Activated CD4-positive, alpha-beta T cell treated with anti-CD3 and anti-CD28 coated beads, Interleukin-2, amount 50 U/mL, for 48 hours (primary cell): ENCODE measurements around the gene SLC8A2.
"Not testable (repeated sequence)": the region's sequence is repeated elsewhere in the genome, so short reads cannot be mapped to it uniquely, and the experiment has no call there.

ENCODE experiments used
- DNase-seq, 2 experiments: peaks; one replicate each; pipeline ENCODE4 v3.0.0-alpha.2; 2020

SLC8A2 gene

DNA sequence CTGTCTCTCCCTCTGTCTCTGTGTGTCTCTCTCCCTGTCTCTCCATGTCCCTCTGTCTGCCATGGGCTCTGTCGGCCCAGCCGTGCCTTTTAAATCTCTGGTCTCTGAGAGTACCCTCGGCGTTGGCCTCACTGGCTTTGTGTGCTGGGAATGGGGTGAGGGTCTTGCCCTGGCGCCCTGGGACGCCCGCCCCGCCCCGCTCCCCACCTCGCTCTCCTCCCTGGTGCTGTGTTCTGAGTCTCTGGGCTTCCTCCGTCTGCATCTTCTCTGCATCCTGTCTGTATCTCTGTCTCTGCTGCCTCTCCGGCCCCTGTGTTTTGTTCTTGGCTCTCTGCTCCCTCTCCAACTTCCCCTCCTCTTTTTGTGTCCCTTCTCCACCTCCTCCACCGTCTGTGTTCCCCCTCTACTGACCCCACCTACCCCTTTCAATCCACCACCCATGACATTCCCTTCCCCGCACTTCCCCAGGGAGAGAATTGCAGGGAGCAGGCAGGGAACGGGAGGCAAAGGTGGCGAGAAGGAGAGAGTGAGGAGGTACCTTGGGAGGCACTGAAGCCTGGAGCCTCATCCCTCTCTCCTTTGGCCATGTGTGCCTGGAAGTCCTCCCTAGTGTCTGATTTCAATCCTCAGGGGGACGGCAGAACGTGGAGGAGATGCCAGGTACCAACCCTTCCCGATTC is 48.4 kb downstream of the SLC8A2 start:
- DNase-seq, result no peak

DNA sequence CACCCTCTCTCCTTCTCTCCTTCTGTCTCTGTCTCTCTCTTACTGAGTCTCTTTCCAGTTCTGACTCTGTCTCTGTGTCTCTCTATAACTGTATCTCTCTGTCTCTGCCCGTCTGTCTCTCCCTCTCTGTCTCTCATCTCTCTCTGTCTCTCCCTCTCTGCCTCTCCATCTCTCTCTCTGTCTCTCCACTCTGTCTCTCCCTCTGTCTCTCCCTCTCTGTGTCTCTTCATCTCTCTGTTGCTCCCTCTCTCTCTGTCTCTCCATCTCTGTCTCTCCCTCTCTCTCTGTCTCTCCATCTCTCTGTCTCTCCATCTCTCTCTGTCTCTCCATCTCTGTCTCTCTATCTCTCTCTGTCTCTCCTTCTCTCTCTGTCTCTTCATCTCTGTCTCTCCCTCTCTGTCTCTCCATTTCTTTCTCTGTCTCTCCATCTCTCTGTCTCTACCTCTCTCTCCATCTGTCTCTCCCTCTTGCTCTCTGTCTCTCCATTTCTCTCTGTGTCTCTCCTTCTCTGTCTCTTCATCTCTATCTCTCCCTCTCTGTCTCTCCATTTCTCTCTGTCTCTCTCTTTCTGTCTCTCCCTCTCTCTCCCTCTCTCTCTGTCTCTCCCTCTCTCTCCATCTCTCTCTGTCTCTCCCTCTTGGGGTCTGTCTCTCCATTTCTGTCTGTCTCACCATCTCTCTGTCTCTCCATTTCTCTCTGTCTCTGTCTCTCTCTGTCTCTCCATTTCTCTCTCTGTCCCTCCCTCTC is 49.1 kb downstream of the SLC8A2 start:
- DNase-seq, result no peak

- no peak for DNase-seq
Measured at GRCh38 chr19:47421844-47422395, 49.8 kb downstream of the SLC8A2 start.

- no peak for DNase-seq
Measured at GRCh38 chr19:47421244-47421786, 50.4 kb downstream of the SLC8A2 start.

- DNase-seq, result no peak
Measured at GRCh38 chr19:47419789-47420188, 51.9 kb downstream of the SLC8A2 start.

- no peak for DNase-seq
Measured at GRCh38 chr19:47419030-47419783, 52.5 kb downstream of the SLC8A2 start, which contains the start of gene MEIS3. Gene MEIS3 (minus strand): TSS chr19:47419527. CDS start chr19:47419081, 446 bp downstream.

DNA sequence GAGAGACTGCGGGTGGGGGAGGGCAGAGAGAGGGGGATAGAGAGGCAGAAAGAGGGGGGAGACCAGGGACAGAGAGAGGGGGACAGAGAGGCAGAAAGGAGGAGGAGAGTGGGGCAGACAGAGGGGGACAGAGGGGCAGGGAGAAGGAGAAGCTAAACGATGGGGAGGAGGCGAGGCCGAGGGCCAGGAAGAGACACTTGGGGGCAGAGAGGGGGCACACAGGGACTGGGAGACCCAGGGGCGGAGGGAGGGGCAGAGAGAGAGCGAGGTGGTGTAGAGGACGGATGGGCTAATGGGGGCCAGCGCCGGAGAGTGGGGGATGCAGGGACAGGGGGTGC is 53.0 kb downstream of the SLC8A2 start:
- no peak for DNase-seq

GRCh38 chr19:47417746-47418691 is 53.7 kb downstream of the SLC8A2 start:
- DNase-seq, result no peak

- no peak for DNase-seq
Measured at GRCh38 chr19:47417107-47417745, 54.5 kb downstream of the SLC8A2 start.

DNA sequence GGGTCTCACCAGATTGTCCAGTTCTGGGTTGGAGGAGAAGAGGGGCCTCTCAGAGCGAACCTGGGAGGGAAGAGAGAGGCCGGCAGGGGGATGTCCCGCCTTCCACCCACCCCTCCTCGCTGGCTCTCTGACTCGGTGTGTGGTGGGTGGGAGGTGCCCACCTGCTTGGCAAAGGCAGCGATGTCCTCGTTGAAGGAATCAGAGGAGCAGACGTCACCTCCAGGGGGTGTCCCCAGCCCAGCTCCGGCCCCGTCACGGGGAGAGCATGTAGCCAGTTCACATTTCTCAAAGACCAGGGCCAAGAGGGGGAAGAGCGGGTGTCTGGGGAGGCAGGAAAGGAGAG is 55.1 kb downstream of the SLC8A2 start:
- DNase-seq, result no peak

DNA sequence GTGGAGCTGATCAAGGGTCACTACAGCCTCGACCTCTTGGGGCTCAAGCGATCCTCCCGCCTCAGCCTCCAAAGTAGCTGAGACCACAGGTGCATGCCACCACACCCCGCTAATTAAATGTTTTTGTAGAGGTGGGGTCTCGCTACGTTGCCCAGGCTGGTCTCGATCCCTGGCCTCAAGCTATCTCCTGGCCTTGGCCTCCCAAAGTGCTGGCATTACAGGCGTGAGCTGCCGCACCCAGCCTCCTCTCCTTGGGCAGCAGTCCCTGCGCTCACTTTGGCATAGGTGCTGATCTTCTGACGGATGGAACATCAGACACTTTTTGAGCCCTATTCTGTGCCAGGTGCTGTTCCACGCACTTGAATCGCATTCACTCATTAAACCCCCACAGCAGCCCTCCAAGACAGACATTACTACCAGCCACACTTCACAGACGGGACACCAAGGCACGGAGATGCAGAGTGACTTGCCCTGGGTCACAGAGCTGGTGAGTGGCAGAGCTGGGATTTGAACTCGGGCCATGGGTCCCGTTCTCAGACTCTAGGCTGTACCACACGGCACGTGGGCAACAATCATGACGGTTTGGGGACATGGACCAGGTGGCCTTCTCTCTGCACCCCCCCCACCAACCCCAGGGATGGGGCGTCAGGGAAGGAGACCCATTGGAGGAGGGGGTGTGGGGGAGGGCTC is 55.6 kb downstream of the SLC8A2 start:
- no peak for DNase-seq

GRCh38 chr19:47414469-47414868 is 57.2 kb downstream of the SLC8A2 start:
- DNase-seq, result no peak

DNA sequence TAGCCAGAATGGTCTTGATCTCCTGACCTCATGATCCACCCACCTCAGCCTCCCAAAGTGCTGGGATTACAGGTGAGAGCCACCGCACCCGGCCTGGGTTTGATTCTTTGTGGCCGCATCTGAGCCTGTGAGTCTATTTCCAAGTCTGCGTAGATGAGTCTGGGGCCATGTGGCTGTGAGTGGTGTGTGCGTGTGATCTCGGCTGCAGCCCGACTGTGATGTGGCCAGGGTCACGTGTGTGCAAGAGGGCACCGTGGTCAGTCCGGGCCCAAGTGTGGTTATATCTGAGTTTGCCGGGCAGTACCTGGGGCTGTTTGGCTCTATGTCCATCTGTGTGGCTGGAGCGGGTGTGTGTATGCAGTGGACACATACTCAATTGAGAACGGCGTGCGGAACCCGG is 57.8 kb downstream of the SLC8A2 start:
- DNase-seq, result no peak

- not testable (repeated sequence) for DNase-seq
Measured at GRCh38 chr19:47411696-47412095, 60.0 kb downstream of the SLC8A2 start.

DNA sequence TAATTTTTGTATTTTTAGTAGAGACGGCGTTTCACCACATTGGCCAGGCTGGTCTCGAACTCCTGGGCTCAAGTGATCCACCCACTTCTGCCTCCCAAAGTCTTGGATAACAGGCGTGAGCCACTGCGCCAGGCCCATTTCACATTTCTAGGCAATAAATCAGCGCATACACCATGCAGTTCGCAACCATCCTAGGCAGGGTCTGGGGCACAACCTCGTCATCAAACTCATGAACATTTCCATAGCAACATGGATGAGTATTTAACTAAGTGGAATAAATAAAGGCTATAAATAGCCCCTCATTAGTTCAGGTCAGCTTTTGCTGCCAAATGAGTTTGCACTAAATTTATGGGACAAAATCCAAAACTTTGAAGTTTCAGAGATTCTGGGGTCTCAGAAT is 60.6 kb downstream of the SLC8A2 start:
- DNase-seq, result no peak

GRCh38 chr19:47408156-47408938 is 63.3 kb downstream of the SLC8A2 start:
- DNase-seq, result no peak

GRCh38 chr19:47407417-47407774 is 64.3 kb downstream of the SLC8A2 start:
- DNase-seq, result no peak

DNA sequence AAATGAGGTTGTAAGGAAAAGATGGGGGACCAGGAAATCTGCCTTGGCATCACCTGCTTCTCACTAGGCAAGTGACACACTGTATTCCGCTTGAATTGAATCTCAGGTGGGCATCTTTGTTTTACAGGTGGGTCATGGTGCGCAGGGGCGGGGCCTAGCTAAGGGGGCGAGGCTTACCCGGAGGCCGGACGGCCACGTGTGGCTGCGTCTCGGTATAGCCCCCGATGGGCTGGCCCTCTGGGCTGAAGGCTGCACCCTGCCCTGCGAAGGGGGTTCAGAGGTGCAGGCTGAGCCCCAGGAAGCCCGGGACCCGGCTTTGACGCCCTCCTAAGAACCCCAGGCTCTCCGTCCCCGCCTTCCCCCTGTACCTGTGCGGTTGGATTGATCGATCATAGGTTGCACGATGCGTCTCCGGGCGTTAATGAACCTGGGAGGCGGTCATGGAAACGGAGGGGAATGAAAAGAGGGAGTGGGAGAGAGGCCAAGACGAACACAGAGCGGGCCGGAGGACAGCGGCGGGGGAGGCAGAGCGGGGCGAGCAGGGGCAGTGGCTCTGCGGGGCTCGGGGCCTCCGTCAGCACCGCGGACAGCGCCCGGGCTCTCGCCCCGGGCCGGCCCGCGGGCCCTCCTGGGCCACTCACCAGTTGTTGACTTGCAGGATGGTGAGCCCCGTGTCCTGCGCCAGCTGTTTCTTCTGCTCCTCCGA is 64.8 kb downstream of the SLC8A2 start:
- no peak for DNase-seq

DNA sequence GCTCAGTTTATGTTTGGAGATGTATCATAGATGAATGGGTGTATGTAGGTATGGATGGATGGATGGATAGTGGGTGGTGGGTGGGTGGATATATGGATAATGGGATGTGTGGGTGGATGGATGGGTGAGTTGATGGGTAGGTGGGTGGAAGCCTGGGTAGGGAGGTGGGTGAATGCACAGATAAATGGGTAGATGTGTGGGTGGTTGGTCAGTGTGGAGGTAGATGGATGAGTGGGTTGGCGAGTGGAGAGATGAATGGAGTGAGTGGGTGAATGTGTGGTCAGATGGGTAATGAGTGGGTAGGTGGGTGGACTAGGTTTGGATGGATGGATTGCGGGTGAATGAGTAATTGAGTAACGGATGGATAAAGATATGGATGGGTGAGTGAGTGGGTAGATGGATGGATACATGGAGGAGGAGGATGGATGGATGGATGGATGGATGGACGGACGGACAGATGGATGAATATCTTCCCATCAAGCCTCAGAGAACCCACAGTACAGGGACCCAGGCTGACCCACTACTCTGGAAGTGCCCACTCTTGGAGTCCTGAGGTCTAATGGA is 65.8 kb downstream of the SLC8A2 start:
- DNase-seq, result no peak
